CD4-positive, CD25-positive, alpha-beta regulatory T cell (primary cell): ENCODE measurements around the gene NFAT5. TPM values are rescaled to one million over a fixed set of nuclear protein-coding genes. Genes with fewer than 3 reads are reported as not detected.

Source experiments
- ATAC-seq, 2 donors: fragments of 150-1000 bp; cut with Tn5 transposase; one replicate each; pipeline ENCODE4 v1.10.0; 2021; ENCODE audit warnings: low read depth in 2 of 2, moderate number of reproducible peaks in 2 of 2, moderate library complexity in 1 of 2
- DNase-seq, 3 donors: peaks; one replicate each; pipeline versions ENCODE4 v3.0.0 to v3.0.0-alpha.2; 2012 to 2022; ENCODE audit warnings: mixed read lengths in 1 of 3
- H3K27ac ChIP-seq: one replicate; pipeline ENCODE4 v1.7.0; 2013; ENCODE audit warnings: mild to moderate bottlenecking, low read length; ENCODE audit not compliant: insufficient read depth, poor library complexity, severe bottlenecking
- H3K27me3 ChIP-seq: one replicate; pipeline ENCODE4 v1.7.0; 2013; ENCODE audit warnings: low read length; ENCODE audit not compliant: control insufficient read depth, insufficient read depth
- H3K36me3 ChIP-seq: one replicate; pipeline ENCODE4 v1.7.0; 2013; ENCODE audit warnings: mild to moderate bottlenecking, low read length, moderate library complexity; ENCODE audit not compliant: control insufficient read depth, insufficient read depth
- H3K4me1 ChIP-seq: 2 replicates; pipeline ENCODE4 v1.7.0; 2013; ENCODE audit warnings: mild to moderate bottlenecking, low read length; ENCODE audit not compliant: insufficient read depth, control insufficient read depth, poor library complexity, severe bottlenecking
- H3K4me3 ChIP-seq: one replicate; pipeline ENCODE4 v1.7.0; 2013; ENCODE audit warnings: low read depth, mild to moderate bottlenecking, low read length, moderate library complexity
- H3K9me3 ChIP-seq, 2 experiments: 1 replicate in 1 of 2; 2 replicates in 1 of 2; pipeline ENCODE4 v1.7.0; 2013; ENCODE audit warnings: low read length in 2 of 2, mild to moderate bottlenecking in 1 of 2, moderate library complexity in 1 of 2; ENCODE audit not compliant: control insufficient read depth in 2 of 2
- H3K27ac Mint-ChIP-seq, 3 donors: one replicate each; pipeline ENCODE4 v1.8.0; 2020 to 2022; ENCODE audit warnings: mild to moderate bottlenecking in 3 of 3, mixed read lengths in 3 of 3, moderate library complexity in 2 of 3
- H3K27me3 Mint-ChIP-seq: one replicate; pipeline ENCODE4 v1.8.0; 2022; ENCODE audit warnings: mild to moderate bottlenecking, mixed read lengths
- H3K36me3 Mint-ChIP-seq: one replicate; pipeline ENCODE4 v1.8.0; 2020; ENCODE audit warnings: mixed read lengths
- H3K4me1 Mint-ChIP-seq, 4 donors: one replicate each; pipeline ENCODE4 v1.8.0; 2020 to 2022; ENCODE audit warnings: mixed read lengths in 4 of 4, mild to moderate bottlenecking in 1 of 4
- H3K4me3 Mint-ChIP-seq, 4 donors: one replicate each; pipeline ENCODE4 v1.8.0; 2020 to 2022; ENCODE audit warnings: mild to moderate bottlenecking in 4 of 4, mixed read lengths in 4 of 4, moderate library complexity in 3 of 4
- H3K9me3 Mint-ChIP-seq, 7 donors: one replicate each; pipeline ENCODE4 v1.8.0; 2020 to 2022; ENCODE audit warnings: mixed read lengths in 7 of 7, mild to moderate bottlenecking in 3 of 7, moderate library complexity in 2 of 7
- polyA plus RNA-seq, 4 donors: library from polyadenylated mRNA; unstranded; fragments of 300-500 nt; fragmentation: Illumina TruSeq; gene quantifications; one replicate each; pipeline ENCODE4 v1.2.3, GENCODE V29; 2021
- total RNA-seq: library from RNA; stranded (reverse); gene quantifications from one replicate; pipeline ENCODE4 v1.2.3, GENCODE V29; 2022

The NFAT5 gene
- total and polyA plus RNA-seq, 5 donors from 2014 or later = 7.0 to 57.6 (median 12.0) TPM

DNA sequence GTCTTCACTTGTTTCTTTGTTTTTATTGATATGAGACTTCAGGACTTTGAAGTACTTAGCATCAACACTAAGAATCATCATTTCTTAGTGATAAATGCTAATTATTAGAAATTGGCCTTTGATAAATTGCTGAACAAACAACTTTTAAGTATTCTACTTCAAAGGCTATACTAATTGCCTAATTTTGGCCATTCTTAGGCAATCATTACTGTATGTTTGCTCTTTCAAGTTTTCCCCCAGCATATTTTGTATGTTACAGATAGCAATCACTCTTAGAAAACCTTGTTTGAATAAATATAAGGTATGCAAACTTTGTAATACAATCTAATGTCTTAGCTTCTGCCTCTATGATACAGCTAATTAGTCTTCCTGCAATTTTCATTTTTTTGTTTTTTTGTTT, 114.6 kb downstream of the NFAT5 start:
- no peaks in the 10 kb centered on the region for H3K27me3 Mint-ChIP-seq
- Histone ChIP-seq H3K4me1 (no peaks in the 10 kb centered on the region), H3K36me3 (peaks cover 50% of the 10 kb centered on the region), H3K9me3 (no peaks in the 10 kb centered on the region), H3K27ac (no peak overlapping the region), H3K4me3 (no peak overlapping the region), H3K27me3 (no peaks in the 10 kb centered on the region)
- DNase-seq (no peak), ATAC-seq (no peak)
- H3K9me3 Mint-ChIP-seq = peaks cover 0 to 1% (median 0%) of the 10 kb centered on the region in 7 donors
- H3K4me1 Mint-ChIP-seq = no peaks in the 10 kb centered on the region
- H3K36me3 Mint-ChIP-seq = peaks cover 19% of the 10 kb centered on the region
- H3K27ac Mint-ChIP-seq = no peak overlapping the region
- no peak overlapping the region for H3K4me3 Mint-ChIP-seq

DNA sequence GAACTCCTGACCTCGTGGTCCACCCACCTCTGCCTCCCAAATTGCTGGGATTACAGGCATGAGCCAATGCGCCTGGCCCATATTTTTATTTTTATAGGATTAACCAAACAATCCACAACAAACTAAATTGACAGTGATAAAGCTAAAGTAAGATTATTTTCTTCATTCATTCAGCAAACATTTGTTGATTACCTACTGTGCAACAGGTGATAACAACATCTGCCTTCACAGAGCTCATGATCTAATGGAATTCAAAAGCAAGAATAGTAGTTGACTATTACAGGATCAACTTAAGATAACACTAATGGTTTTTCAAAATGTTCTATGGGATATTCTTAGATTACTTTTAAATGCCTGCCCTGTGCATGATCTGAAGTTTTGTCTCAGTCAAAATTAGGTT, 122.8 kb downstream of the NFAT5 start:
- H3K36me3 ChIP-seq = peaks cover 59% of the 10 kb centered on the region
- no peak for ATAC-seq
- peaks cover 33% of the 10 kb centered on the region for H3K36me3 Mint-ChIP-seq

DNA sequence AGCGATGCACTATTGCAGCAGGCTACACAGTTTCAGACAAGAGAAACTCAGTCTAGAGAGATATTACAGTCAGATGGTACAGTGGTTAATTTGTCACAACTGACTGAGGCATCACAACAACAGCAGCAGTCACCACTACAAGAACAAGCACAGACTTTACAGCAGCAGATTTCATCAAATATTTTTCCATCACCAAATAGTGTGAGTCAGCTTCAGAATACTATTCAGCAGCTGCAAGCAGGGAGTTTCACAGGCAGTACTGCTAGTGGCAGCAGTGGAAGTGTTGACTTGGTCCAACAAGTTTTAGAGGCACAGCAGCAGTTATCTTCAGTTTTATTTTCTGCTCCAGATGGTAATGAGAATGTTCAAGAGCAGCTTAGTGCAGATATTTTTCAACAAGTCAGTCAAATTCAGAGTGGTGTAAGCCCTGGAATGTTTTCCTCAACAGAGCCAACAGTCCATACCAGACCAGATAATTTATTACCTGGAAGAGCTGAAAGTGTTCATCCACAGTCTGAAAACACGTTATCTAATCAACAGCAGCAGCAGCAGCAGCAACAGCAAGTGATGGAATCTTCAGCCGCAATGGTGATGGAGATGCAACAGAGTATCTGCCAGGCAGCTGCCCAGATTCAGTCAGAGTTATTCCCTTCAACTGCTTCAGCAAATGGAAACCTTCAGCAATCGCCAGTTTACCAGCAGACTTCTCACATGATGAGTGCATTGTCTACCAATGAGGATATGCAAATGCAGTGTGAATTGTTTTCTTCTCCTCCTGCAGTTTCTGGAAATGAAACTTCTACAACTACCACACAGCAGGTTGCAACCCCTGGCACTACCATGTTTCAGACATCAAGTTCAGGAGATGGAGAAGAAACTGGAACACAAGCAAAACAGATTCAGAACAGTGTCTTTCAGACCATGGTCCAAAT, 126.5 kb downstream of the NFAT5 start:
- Histone ChIP-seq H3K9me3 (no peaks in the 10 kb centered on the region), H3K27me3 (no peaks in the 10 kb centered on the region), H3K4me1 (no peaks in the 10 kb centered on the region), H3K36me3 (peaks cover 74% of the 10 kb centered on the region), H3K27ac (no peak overlapping the region), H3K4me3 (no peak overlapping the region)
- no peak for ATAC-seq
- peak overlapping the region in 2 of 3 donors; percentile 16 to 21 for H3K27ac Mint-ChIP-seq
- H3K27me3 Mint-ChIP-seq = no peaks in the 10 kb centered on the region
- DNase-seq = peak in 1 of 3 donors; percentile 44
- H3K4me3 Mint-ChIP-seq = no peak overlapping the region
- no peaks in the 10 kb centered on the region for H3K9me3 Mint-ChIP-seq
- H3K4me1 Mint-ChIP-seq = peaks cover 4 to 11% (median 7%) of the 10 kb centered on the region in 4 donors
- peaks cover 47% of the 10 kb centered on the region for H3K36me3 Mint-ChIP-seq

More for the DNA sequence above, 122.8 kb downstream of the NFAT5 start:
- no peak overlapping the region for H3K4me3 Mint-ChIP-seq
- Histone ChIP-seq H3K27ac (no peak overlapping the region), H3K9me3 (no peaks in the 10 kb centered on the region), H3K4me3 (no peak overlapping the region), H3K27me3 (no peaks in the 10 kb centered on the region), H3K4me1 (no peaks in the 10 kb centered on the region)
- H3K4me1 Mint-ChIP-seq = peaks cover 0 to 8% (median 7%) of the 10 kb centered on the region in 4 donors
- no peaks in the 10 kb centered on the region for H3K9me3 Mint-ChIP-seq
- no peak for DNase-seq
- no peaks in the 10 kb centered on the region for H3K27me3 Mint-ChIP-seq
- H3K27ac Mint-ChIP-seq = peak overlapping the region in 1 of 3 donors; percentile 52

- peaks cover 51% of the 10 kb centered on the region for H3K36me3 Mint-ChIP-seq
- H3K4me3 Mint-ChIP-seq = no peak overlapping the region
- Histone ChIP-seq H3K4me3 (no peak overlapping the region), H3K27ac (no peak overlapping the region), H3K27me3 (no peaks in the 10 kb centered on the region), H3K4me1 (no peaks in the 10 kb centered on the region), H3K36me3 (peaks cover 77% of the 10 kb centered on the region), H3K9me3 (no peaks in the 10 kb centered on the region)
- peaks cover 4 to 11% (median 7%) of the 10 kb centered on the region in 4 donors for H3K4me1 Mint-ChIP-seq
- H3K27ac Mint-ChIP-seq = no peak overlapping the region
- DNase-seq (no peak), ATAC-seq (no peak)
- no peaks in the 10 kb centered on the region for H3K27me3 Mint-ChIP-seq
- H3K9me3 Mint-ChIP-seq = no peaks in the 10 kb centered on the region
Measured at GRCh38 chr16:69693916-69694315, 128.2 kb downstream of the NFAT5 start.

DNA sequence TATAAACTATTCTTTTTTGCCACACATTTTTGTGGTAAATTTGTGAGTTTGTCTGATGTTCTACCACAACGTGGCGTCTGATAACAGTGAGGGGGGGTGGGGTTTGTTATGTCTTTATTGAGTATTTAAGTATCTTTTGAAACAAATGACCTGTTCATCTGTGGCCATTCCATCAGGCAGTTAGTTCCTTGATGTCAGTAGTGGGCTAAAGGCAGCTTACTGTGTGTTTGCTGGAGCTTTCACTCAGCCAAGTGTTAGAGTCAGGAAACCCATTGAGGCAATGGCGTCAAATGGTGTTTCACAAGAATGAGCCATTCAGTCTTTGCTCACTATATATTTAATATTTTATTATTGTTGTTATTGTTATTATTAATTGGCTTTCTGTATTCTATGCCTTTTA, 132.6 kb downstream of the NFAT5 start:
- ATAC-seq = no peak
- no peak for DNase-seq
- peaks cover 20% of the 10 kb centered on the region for H3K36me3 Mint-ChIP-seq
- no peaks in the 10 kb centered on the region for H3K9me3 Mint-ChIP-seq
- Histone ChIP-seq H3K4me1 (no peaks in the 10 kb centered on the region), H3K9me3 (no peaks in the 10 kb centered on the region), H3K27ac (no peak overlapping the region), H3K36me3 (peaks cover 56% of the 10 kb centered on the region), H3K27me3 (no peaks in the 10 kb centered on the region), H3K4me3 (no peak overlapping the region)
- no peaks in the 10 kb centered on the region for H3K27me3 Mint-ChIP-seq
- no peak overlapping the region for H3K27ac Mint-ChIP-seq
- no peak overlapping the region for H3K4me3 Mint-ChIP-seq
- H3K4me1 Mint-ChIP-seq = peaks cover 0 to 10% (median 4%) of the 10 kb centered on the region in 4 donors

DNA sequence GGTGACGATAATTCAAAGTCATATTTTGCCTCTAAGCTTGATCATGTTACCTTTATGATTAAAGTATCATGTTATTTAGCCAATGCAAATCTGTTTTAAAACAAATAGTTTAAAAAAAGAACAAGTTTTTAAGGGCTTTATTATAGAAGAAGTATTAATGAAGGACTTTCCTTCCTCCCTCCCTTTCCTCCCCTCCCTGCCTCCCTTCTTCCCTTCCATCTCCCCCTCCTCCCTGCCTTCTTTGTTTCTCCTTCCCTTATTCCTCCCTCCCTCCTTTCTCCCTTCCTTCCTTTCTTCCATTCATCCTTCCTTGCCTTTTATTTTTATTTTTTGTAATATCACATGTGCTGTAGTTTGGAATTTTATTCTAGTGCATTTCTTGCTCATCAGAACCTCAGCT, 134.1 kb downstream of the NFAT5 start:
- Histone ChIP-seq H3K4me1 (no peaks in the 10 kb centered on the region), H3K9me3 (no peaks in the 10 kb centered on the region), H3K27ac (no peak overlapping the region), H3K4me3 (no peak overlapping the region), H3K36me3 (peaks cover 44% of the 10 kb centered on the region), H3K27me3 (no peaks in the 10 kb centered on the region)
- Mint-ChIP-seq H3K27ac (no peak overlapping the region), H3K36me3 (peaks cover 21% of the 10 kb centered on the region), H3K9me3 (no peaks in the 10 kb centered on the region), H3K4me3 (no peak overlapping the region), H3K4me1 (peaks cover 0 to 10% (median 1%) of the 10 kb centered on the region in 4 donors), H3K27me3 (no peaks in the 10 kb centered on the region)
- no peak for DNase-seq
- ATAC-seq = no peak

DNA sequence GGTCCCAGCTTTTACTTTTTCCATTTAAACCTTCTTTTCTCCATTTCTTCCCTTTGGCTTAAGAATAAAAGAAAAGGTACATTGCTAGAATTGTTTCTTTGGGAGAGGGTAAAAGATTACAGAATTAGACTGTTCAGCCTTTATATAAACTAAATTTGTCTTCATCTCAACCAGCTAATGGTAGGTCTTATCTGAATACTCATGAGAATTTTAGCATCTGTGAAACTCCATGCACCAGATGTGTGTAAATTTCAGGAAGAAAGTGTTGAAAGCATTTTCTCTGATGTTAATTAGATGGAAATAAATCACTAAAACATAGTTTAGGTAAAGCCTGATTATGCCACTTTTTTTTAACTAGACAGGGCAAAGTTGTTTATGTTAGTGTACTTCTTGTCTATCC, 135.7 kb downstream of the NFAT5 start:
- Mint-ChIP-seq H3K36me3 (peaks cover 15% of the 10 kb centered on the region), H3K4me1 (peaks cover 0 to 6% (median 1%) of the 10 kb centered on the region in 4 donors), H3K27me3 (no peaks in the 10 kb centered on the region), H3K27ac (no peak overlapping the region), H3K4me3 (no peak overlapping the region), H3K9me3 (no peaks in the 10 kb centered on the region)
- Histone ChIP-seq H3K36me3 (peaks cover 29% of the 10 kb centered on the region), H3K4me1 (no peaks in the 10 kb centered on the region), H3K4me3 (no peak overlapping the region), H3K9me3 (no peaks in the 10 kb centered on the region), H3K27ac (no peak overlapping the region), H3K27me3 (no peaks in the 10 kb centered on the region)
- ATAC-seq = no peak
- DNase-seq = no peak

- Histone ChIP-seq H3K27ac (no peak overlapping the region), H3K4me1 (no peaks in the 10 kb centered on the region), H3K36me3 (peaks cover 25% of the 10 kb centered on the region), H3K9me3 (no peaks in the 10 kb centered on the region), H3K4me3 (no peak overlapping the region), H3K27me3 (no peaks in the 10 kb centered on the region)
- H3K4me1 Mint-ChIP-seq = peaks cover 0 to 6% (median 1%) of the 10 kb centered on the region in 4 donors
- H3K36me3 Mint-ChIP-seq = peaks cover 15% of the 10 kb centered on the region
- no peaks in the 10 kb centered on the region for H3K27me3 Mint-ChIP-seq
- H3K27ac Mint-ChIP-seq = no peak overlapping the region
- no peak for DNase-seq
- no peaks in the 10 kb centered on the region for H3K9me3 Mint-ChIP-seq
- H3K4me3 Mint-ChIP-seq = no peak overlapping the region
- no peak for ATAC-seq
Measured at GRCh38 chr16:69701866-69702265, 136.1 kb downstream of the NFAT5 start.
